ENCODE measurements around the gene WDR6.

WDR6 gene

DNA sequence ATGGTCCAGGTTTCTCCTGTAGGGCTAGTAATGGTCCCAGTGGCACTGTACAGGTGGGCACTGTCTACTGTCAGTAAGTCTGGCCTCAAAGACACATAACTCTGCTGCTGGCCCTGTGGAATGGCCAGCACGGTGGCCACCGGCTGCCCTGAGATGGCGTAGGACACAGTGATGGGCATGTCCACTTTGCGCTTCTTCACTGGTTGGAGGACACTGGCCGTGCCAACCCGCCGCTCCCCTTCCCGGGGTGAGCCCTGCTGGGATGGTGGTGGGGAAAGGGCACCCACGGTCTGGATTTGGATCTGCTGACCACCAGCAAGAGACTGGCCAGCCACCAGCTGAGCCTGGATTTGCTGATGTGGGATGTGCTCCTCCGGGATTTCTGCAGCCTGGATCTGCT, 50.1 kb downstream of the WDR6 start:
- DNase-seq (ENCODE audit: low spot score): no peak
- Histone ChIP-seq H3K9me3 (ENCODE audit: severe bottlenecking) (no peaks in the 10 kb centered on the region), H3K4me3 (ENCODE audit: severe bottlenecking) (no peak overlapping the region), H3K36me3 (ENCODE audit: low read depth) (peaks cover 69% of the 10 kb centered on the region), H3K27ac (ENCODE audit: poor library complexity, severe bottlenecking) (no peak overlapping the region), H3K27me3 (ENCODE audit: insufficient read depth, poor library complexity, severe bottlenecking) (no peaks in the 10 kb centered on the region), H3K4me1 (ENCODE audit: insufficient read depth, poor library complexity, severe bottlenecking) (no peaks in the 10 kb centered on the region)
- ATAC-seq (ENCODE audit: low read depth): no peak
- TF ChIP-seq, protein P1, sequence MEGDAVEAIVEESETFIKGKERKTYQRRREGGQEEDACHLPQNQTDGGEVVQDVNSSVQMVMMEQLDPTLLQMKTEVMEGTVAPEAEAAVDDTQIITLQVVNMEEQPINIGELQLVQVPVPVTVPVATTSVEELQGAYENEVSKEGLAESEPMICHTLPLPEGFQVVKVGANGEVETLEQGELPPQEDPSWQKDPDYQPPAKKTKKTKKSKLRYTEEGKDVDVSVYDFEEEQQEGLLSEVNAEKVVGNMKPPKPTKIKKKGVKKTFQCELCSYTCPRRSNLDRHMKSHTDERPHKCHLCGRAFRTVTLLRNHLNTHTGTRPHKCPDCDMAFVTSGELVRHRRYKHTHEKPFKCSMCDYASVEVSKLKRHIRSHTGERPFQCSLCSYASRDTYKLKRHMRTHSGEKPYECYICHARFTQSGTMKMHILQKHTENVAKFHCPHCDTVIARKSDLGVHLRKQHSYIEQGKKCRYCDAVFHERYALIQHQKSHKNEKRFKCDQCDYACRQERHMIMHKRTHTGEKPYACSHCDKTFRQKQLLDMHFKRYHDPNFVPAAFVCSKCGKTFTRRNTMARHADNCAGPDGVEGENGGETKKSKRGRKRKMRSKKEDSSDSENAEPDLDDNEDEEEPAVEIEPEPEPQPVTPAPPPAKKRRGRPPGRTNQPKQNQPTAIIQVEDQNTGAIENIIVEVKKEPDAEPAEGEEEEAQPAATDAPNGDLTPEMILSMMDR (IDR thresholded peaks at IDR 0.05; ENCODE audit: poor library complexity, severe bottlenecking): no peak

- TF ChIP-seq, protein P1 (IDR thresholded peaks at IDR 0.05; ENCODE audit: poor library complexity, severe bottlenecking): no peak
- no peak for DNase-seq (ENCODE audit: low spot score)
- Histone ChIP-seq H3K36me3 (ENCODE audit: low read depth) (peaks cover 64% of the 10 kb centered on the region), H3K4me3 (ENCODE audit: severe bottlenecking) (no peak overlapping the region), H3K9me3 (ENCODE audit: severe bottlenecking) (no peaks in the 10 kb centered on the region), H3K27ac (ENCODE audit: poor library complexity, severe bottlenecking) (no peak overlapping the region), H3K27me3 (ENCODE audit: insufficient read depth, poor library complexity, severe bottlenecking) (no peaks in the 10 kb centered on the region), H3K4me1 (ENCODE audit: insufficient read depth, poor library complexity, severe bottlenecking) (no peaks in the 10 kb centered on the region)
- no peak for ATAC-seq (ENCODE audit: low read depth)
Observed at GRCh38 chr3:49058011-49058410, 50.8 kb downstream of the WDR6 start.
